Thymus (tissue), 11 donors: Measurements from ENCODE around the gene THUMPD2. TPM values are rescaled to one million over a fixed set of nuclear protein-coding genes. Genes with fewer than 3 reads are reported as not detected.
"Not testable (repeated sequence)": the region's sequence is repeated elsewhere in the genome, so short reads cannot be mapped to it uniquely, and the experiment has no call there.

Source experiments
- DNase-seq, 9 donors: peaks; one replicate each; pipeline ENCODE4 v3.0.0-alpha.2; 2013; ENCODE audit warnings: low spot score in 9 of 9, low read depth in 6 of 9, missing footprints in 1 of 9
- H3K27ac ChIP-seq, 2 donors: one replicate each; pipeline ENCODE4 v1.5.1; 2013; ENCODE audit warnings: control low read depth in 1 of 2, low read depth in 1 of 2, low read length in 1 of 2, mild to moderate bottlenecking in 1 of 2, moderate library complexity in 1 of 2
- H3K27me3 ChIP-seq, 2 donors: one replicate each; pipeline ENCODE4 v1.5.1; 2013; ENCODE audit warnings: low read length in 1 of 2; ENCODE audit not compliant: control insufficient read depth in 2 of 2, insufficient read depth in 1 of 2
- H3K36me3 ChIP-seq, 2 donors: one replicate each; pipeline ENCODE4 v1.5.1; 2013; ENCODE audit warnings: low read length in 1 of 2, mild to moderate bottlenecking in 1 of 2, moderate library complexity in 1 of 2; ENCODE audit not compliant: control insufficient read depth in 2 of 2, insufficient read depth in 2 of 2
- H3K4me1 ChIP-seq, 2 donors: one replicate each; pipeline ENCODE4 v1.5.1; 2013; ENCODE audit warnings: low read length in 2 of 2; ENCODE audit not compliant: control insufficient read depth in 2 of 2, insufficient read depth in 2 of 2
- H3K4me3 ChIP-seq, 2 donors: one replicate each; pipeline ENCODE4 v1.5.1; 2013; ENCODE audit warnings: low read length in 2 of 2, control low read depth in 1 of 2, mild to moderate bottlenecking in 1 of 2
- H3K9me3 ChIP-seq, 2 donors: one replicate each; pipeline ENCODE4 v1.5.1; 2013; ENCODE audit warnings: low read length in 1 of 2, mild to moderate bottlenecking in 1 of 2; ENCODE audit not compliant: control insufficient read depth in 2 of 2, insufficient read depth in 1 of 2
- WGBS: extraction: QIAGEN DNeasy Blood & Tissue Kit; methylation state at CpG from one replicate; pipeline ENCODE4 v1.1.7; 2013; 5-methylcytosine and 5-hydroxymethylcytosine counted together
- polyA plus RNA-seq: library from polyadenylated mRNA; stranded (reverse); fragments of 200-250 nt; gene quantifications from one replicate; pipeline ENCODE4 v1.2.3, GENCODE V29; 2013
- total RNA-seq: library from RNA; stranded (reverse); fragments of 120-200 nt; gene quantifications from one replicate; pipeline ENCODE4 v1.2.4, GENCODE V29; 2013
- donor health status: healthy.

Gene THUMPD2
- total and polyA plus RNA-seq, 2 donors = 18.2 to 31.1 TPM

- Histone ChIP-seq H3K4me3 (no peak overlapping the region), H3K27me3 (no peaks in the 10 kb centered on the region), H3K27ac (no peak overlapping the region), H3K4me1 (no peaks in the 10 kb centered on the region), H3K36me3 (peaks cover 10 to 12% of the 10 kb centered on the region in 2 donors), H3K9me3 (no peaks in the 10 kb centered on the region)
- WGBS = 68% methylated on average over 5 of the region's 5 CpGs
- peak in 2 of 9 donors; percentile 15 to 31 for DNase-seq
Observed at GRCh38 chr2:39728941-39729351, 50.1 kb downstream of the THUMPD2 start.

GRCh38 chr2:39728085-39728484 lies 51.0 kb downstream of the THUMPD2 start:
- not testable (repeated sequence) for H3K9me3 ChIP-seq
- 27% methylated on average over 4 of the region's 4 CpGs for WGBS

GRCh38 chr2:39725401-39725800 lies 53.7 kb downstream of the THUMPD2 start:
- no peaks in the 10 kb centered on the region for H3K4me1 ChIP-seq
- H3K27me3 ChIP-seq = no peaks in the 10 kb centered on the region
- peaks cover 0 to 1% of the 10 kb centered on the region in 2 donors for H3K36me3 ChIP-seq
- H3K4me3 ChIP-seq = no peak overlapping the region
- no peaks in the 10 kb centered on the region for H3K9me3 ChIP-seq
- WGBS = 99% methylated on average over 5 of the region's 5 CpGs
- no peak overlapping the region for H3K27ac ChIP-seq
- no peak for DNase-seq

More at GRCh38 chr2:39728085-39728484, 51.0 kb downstream of the THUMPD2 start:
- H3K4me3 ChIP-seq, H3K27me3 ChIP-seq, H3K4me1 ChIP-seq, H3K27ac ChIP-seq: not testable (repeated sequence)
- H3K36me3 ChIP-seq = peaks cover 7 to 12% of the 10 kb centered on the region in 2 donors
- peak in 1 of 9 donors; percentile 17 for DNase-seq

- no peaks in the 10 kb centered on the region for H3K36me3 ChIP-seq
- no peaks in the 10 kb centered on the region for H3K27me3 ChIP-seq
- DNase-seq = no peak
- no peaks in the 10 kb centered on the region for H3K9me3 ChIP-seq
- H3K27ac ChIP-seq = no peak overlapping the region
- WGBS = 97% methylated on average over 4 of the region's 4 CpGs
- H3K4me1 ChIP-seq = no peaks in the 10 kb centered on the region
- H3K4me3 ChIP-seq = no peak overlapping the region
Observed at GRCh38 chr2:39724828-39725144, 54.3 kb downstream of the THUMPD2 start.

- 92% methylated on average over 9 of the region's 9 CpGs for WGBS
- no peaks in the 10 kb centered on the region for H3K4me1 ChIP-seq
Observed at GRCh38 chr2:39723946-39724827, 54.9 kb downstream of the THUMPD2 start.

GRCh38 chr2:39723497-39723896 lies 55.6 kb downstream of the THUMPD2 start:
- no peaks in the 10 kb centered on the region for H3K27me3 ChIP-seq
- H3K9me3 ChIP-seq = no peaks in the 10 kb centered on the region
- H3K36me3 ChIP-seq = no peaks in the 10 kb centered on the region
- no peak overlapping the region for H3K4me3 ChIP-seq
- no peaks in the 10 kb centered on the region for H3K4me1 ChIP-seq
- 94% methylated on average over 2 of the region's 2 CpGs for WGBS
- no peak for DNase-seq
- H3K27ac ChIP-seq = no peak overlapping the region

More at GRCh38 chr2:39723946-39724827, 54.9 kb downstream of the THUMPD2 start:
- H3K9me3 ChIP-seq = no peaks in the 10 kb centered on the region
- no peak for DNase-seq
- no peak overlapping the region for H3K27ac ChIP-seq
- H3K27me3 ChIP-seq = no peaks in the 10 kb centered on the region
- no peaks in the 10 kb centered on the region for H3K36me3 ChIP-seq
- H3K4me3 ChIP-seq = no peak overlapping the region

GRCh38 chr2:39720970-39721369 lies 58.1 kb downstream of the THUMPD2 start:
- DNase-seq = no peak
- WGBS = 92% methylated on average over 2 of the region's 2 CpGs

GRCh38 chr2:39719317-39719716 lies 59.7 kb downstream of the THUMPD2 start:
- no peaks in the 10 kb centered on the region for H3K27me3 ChIP-seq
- WGBS = 95% methylated on average over 8 of the region's 8 CpGs

More at GRCh38 chr2:39720970-39721369, 58.1 kb downstream of the THUMPD2 start:
- H3K36me3 ChIP-seq = no peaks in the 10 kb centered on the region
- H3K4me3 ChIP-seq = no peak overlapping the region
- no peaks in the 10 kb centered on the region for H3K27me3 ChIP-seq
- no peaks in the 10 kb centered on the region for H3K9me3 ChIP-seq
- H3K27ac ChIP-seq = no peak overlapping the region
- no peaks in the 10 kb centered on the region for H3K4me1 ChIP-seq

GRCh38 chr2:39718483-39718882 lies 60.6 kb downstream of the THUMPD2 start:
- 97% methylated on average over 9 of the region's 9 CpGs for WGBS
- Histone ChIP-seq H3K4me3 (no peak overlapping the region), H3K9me3 (no peaks in the 10 kb centered on the region), H3K27ac (no peak overlapping the region), H3K36me3 (no peaks in the 10 kb centered on the region), H3K27me3 (no peaks in the 10 kb centered on the region), H3K4me1 (no peaks in the 10 kb centered on the region)
- no peak for DNase-seq

More at GRCh38 chr2:39719317-39719716, 59.7 kb downstream of the THUMPD2 start:
- Histone ChIP-seq H3K4me3 (no peak overlapping the region), H3K4me1 (no peaks in the 10 kb centered on the region), H3K9me3 (no peaks in the 10 kb centered on the region), H3K27ac (no peak overlapping the region), H3K36me3 (no peaks in the 10 kb centered on the region)
- DNase-seq = no peak
